ENCODE measurements around the gene KBTBD4. TPM values are rescaled to one million over a fixed set of nuclear protein-coding genes. Genes with fewer than 3 reads are reported as not detected.

Gene KBTBD4
- total RNA-seq, 1 experiment from 2014 or later: 15.9 TPM

GRCh38 chr11:47616726-47617416 lies 38.1 kb upstream of the KBTBD4 start:
- H2BK12ac ChIP-seq (ENCODE audit: insufficient read length, low read depth, low read length): no peak overlapping the region
- H3K27me3 ChIP-seq (ENCODE audit: insufficient read depth, low read length): no peaks in the 10 kb centered on the region
- Mint-ChIP-seq H3K36me3 (ENCODE audit: insufficient read depth in 1 of 3, low read depth in 3 of 3) (peaks cover 8 to 47% (median 12%) of the 10 kb centered on the region in 3 experiments; a peak in 6 of 7 replicates), H3K4me1 (no peaks in the 10 kb centered on the region), H3K4me3 (no peak overlapping the region), H3K27ac (no peak overlapping the region), H3K27me3 (ENCODE audit: low read depth) (no peaks in the 10 kb centered on the region), H3K9me3 (no peaks in the 10 kb centered on the region)
- H3K79me1 ChIP-seq (ENCODE audit: insufficient read depth, low read depth, low read length, poor library complexity, severe bottlenecking): no peaks in the 10 kb centered on the region
- no peak overlapping the region for H2BK20ac ChIP-seq (ENCODE audit: low read depth, low read length, poor library complexity, severe bottlenecking)
- no peak overlapping the region for H4K5ac ChIP-seq (ENCODE audit: insufficient read length, low read depth, low read length)
- no peak overlapping the region for H4K8ac ChIP-seq (replicated peaks; ENCODE audit: insufficient read length, low read depth, low read length)
- no peaks in the 10 kb centered on the region for H3K4me1 ChIP-seq (ENCODE audit: insufficient read depth, low read length)
- H3K18ac ChIP-seq (ENCODE audit: insufficient read length, low read depth, low read length): no peak overlapping the region
- no peak overlapping the region for H2BK120ac ChIP-seq (ENCODE audit: low read depth, low read length, poor library complexity, severe bottlenecking)
- H3K23ac ChIP-seq (ENCODE audit: insufficient read length, low read depth, low read length): no peak overlapping the region
- H3K9ac ChIP-seq (ENCODE audit: extremely low read depth, insufficient read length, low read length): no peak overlapping the region
- H3K4me2 ChIP-seq (ENCODE audit: insufficient read depth, insufficient read length, low read length): no peak overlapping the region
- H3K27ac ChIP-seq (ENCODE audit: insufficient read length, low read depth, low read length): no peak overlapping the region
- no peak overlapping the region for H3T11ph ChIP-seq (ENCODE audit: low read length)
- H2AFZ ChIP-seq (ENCODE audit: low read length): no peak overlapping the region
- H3K56ac ChIP-seq (ENCODE audit: insufficient read length, low read depth, low read length): no peak overlapping the region
- no peak overlapping the region for H2BK15ac ChIP-seq (ENCODE audit: low read depth, low read length)
- H3K9me3 ChIP-seq (ENCODE audit: control insufficient read depth, low read depth, low read length): no peaks in the 10 kb centered on the region
- WGBS (ENCODE audit: extremely low coverage, insufficient read length, low lambda C conversion rate): no CpG with 5 or more reads among the region's 10 CpGs
- no peaks in the 10 kb centered on the region for H3K79me2 ChIP-seq (ENCODE audit: insufficient read depth, low read length)
- no peak overlapping the region for H4K91ac ChIP-seq (ENCODE audit: insufficient read length, low read depth, low read length)
- H4K20me1 ChIP-seq (ENCODE audit: control insufficient read depth, insufficient read depth, insufficient read length): no peaks in the 10 kb centered on the region
- no peak overlapping the region for H3K14ac ChIP-seq (ENCODE audit: insufficient read depth, low read length)
- TF ChIP-seq, protein P1, sequence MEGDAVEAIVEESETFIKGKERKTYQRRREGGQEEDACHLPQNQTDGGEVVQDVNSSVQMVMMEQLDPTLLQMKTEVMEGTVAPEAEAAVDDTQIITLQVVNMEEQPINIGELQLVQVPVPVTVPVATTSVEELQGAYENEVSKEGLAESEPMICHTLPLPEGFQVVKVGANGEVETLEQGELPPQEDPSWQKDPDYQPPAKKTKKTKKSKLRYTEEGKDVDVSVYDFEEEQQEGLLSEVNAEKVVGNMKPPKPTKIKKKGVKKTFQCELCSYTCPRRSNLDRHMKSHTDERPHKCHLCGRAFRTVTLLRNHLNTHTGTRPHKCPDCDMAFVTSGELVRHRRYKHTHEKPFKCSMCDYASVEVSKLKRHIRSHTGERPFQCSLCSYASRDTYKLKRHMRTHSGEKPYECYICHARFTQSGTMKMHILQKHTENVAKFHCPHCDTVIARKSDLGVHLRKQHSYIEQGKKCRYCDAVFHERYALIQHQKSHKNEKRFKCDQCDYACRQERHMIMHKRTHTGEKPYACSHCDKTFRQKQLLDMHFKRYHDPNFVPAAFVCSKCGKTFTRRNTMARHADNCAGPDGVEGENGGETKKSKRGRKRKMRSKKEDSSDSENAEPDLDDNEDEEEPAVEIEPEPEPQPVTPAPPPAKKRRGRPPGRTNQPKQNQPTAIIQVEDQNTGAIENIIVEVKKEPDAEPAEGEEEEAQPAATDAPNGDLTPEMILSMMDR (conservative IDR thresholded peaks at IDR 0.05): peak; percentile 79
- H2AK5ac ChIP-seq (ENCODE audit: insufficient read length, low read length): no peak overlapping the region
- H3K23me2 ChIP-seq (ENCODE audit: insufficient read length, low read depth, low read length, poor library complexity, severe bottlenecking): no peaks in the 10 kb centered on the region
- H2BK5ac ChIP-seq (ENCODE audit: insufficient read length, low read length): no peak overlapping the region
- H3K4ac ChIP-seq (ENCODE audit: low read depth, low read length): no peak overlapping the region
- DNase-seq: peak; percentile 45
